HEK293 (cell line): ENCODE measurements around the gene GPR39.

Experiments used
- CTCF ChIA-PET: fragments of 350-600 bp; formaldehyde crosslinking; extraction: SDS; loops from one replicate; lab custom pipeline; 2021; ENCODE audit warnings: antibody characterized with exemption; lab: Yijun Ruan, JAX
- POLR2A ChIA-PET: fragments of 300-600 bp; formaldehyde crosslinking; extraction: SDS; loops from one replicate; lab custom pipeline; 2020; ENCODE audit warnings: antibody characterized with exemption, inconsistent platforms; lab: Yijun Ruan, JAX
- H3K27ac ChIP-seq: fragments of 200-500 bp; sonication (Bioruptor generic); 2 replicates; pipeline ENCODE4 v1.5.1; 2014; ENCODE audit warnings: low read depth, low read length, control low read depth, inconsistent platforms; ENCODE audit errors: extremely low read depth
- H3K36me3 ChIP-seq, 2 experiments: fragments of 200-500 bp in 1 of 2; sonication (Bioruptor generic) in 1 of 2; 1 replicate in 1 of 2; 2 replicates in 1 of 2; pipeline ENCODE4 v1.5.1; 2014 to 2017; ENCODE audit warnings: inconsistent platforms in 2 of 2, low read length in 2 of 2; ENCODE audit not compliant: control insufficient read depth in 2 of 2, insufficient read depth in 1 of 2
- H3K4me1 ChIP-seq: fragments of 200-500 bp; sonication (Bioruptor generic); 2 replicates; pipeline ENCODE4 v1.5.1; 2014; ENCODE audit warnings: mild to moderate bottlenecking, low read length, inconsistent platforms; ENCODE audit not compliant: control insufficient read depth, insufficient read depth
- H3K4me3 ChIP-seq: 2 replicates; pipeline ENCODE4 v1.5.1; 2011; ENCODE audit warnings: low read depth, mild to moderate bottlenecking, control low read depth, low read length, moderate library complexity
- H3K9me3 ChIP-seq: fragments of 200-500 bp; sonication (Bioruptor generic); 2 replicates; pipeline ENCODE4 v1.5.1; 2014; ENCODE audit warnings: low read depth, low read length, inconsistent platforms; ENCODE audit not compliant: control insufficient read depth, insufficient read depth
- GLI2 ChIP-seq: fragments of 450-650 bp; formaldehyde crosslinking; IDR thresholded peaks from 2 replicates; pipeline ENCODE4; 2017; ENCODE audit warnings: missing biosample characterization, missing genetic modification characterization, low read depth, borderline replicate concordance
- GLI4 ChIP-seq: fragments of 450-650 bp; formaldehyde crosslinking; IDR thresholded peaks from 2 replicates; pipeline ENCODE4 v1.5.1; 2016; ENCODE audit warnings: missing biosample characterization, missing genetic modification characterization
- HOXA7 ChIP-seq: sonication (generic); formaldehyde crosslinking; IDR thresholded peaks from 2 replicates; pipeline ENCODE4 v1.8.1; 2022; ENCODE audit warnings: missing genetic modification reagents, borderline replicate concordance
- IKZF3 ChIP-seq: fragments of 450-650 bp; IDR thresholded peaks from 2 replicates; pipeline ENCODE4 v1.5.0; 2018; ENCODE audit warnings: missing biosample characterization, mild to moderate bottlenecking, missing genetic modification characterization, moderate library complexity
- KLF9 ChIP-seq: fragments of 450-650 bp; formaldehyde crosslinking; IDR thresholded peaks from 2 replicates; pipeline ENCODE4 v1.5.1; 2016; ENCODE audit warnings: missing biosample characterization, missing genetic modification characterization, low read depth
- OVOL3 ChIP-seq: fragments of 450-650 bp; formaldehyde crosslinking; IDR thresholded peaks from 2 replicates; pipeline ENCODE4 v1.5.1; 2016; ENCODE audit warnings: missing biosample characterization, missing genetic modification characterization
- SCRT2 ChIP-seq: fragments of 450-650 bp; formaldehyde crosslinking; IDR thresholded peaks from 2 replicates; pipeline ENCODE4 v1.5.1; 2016; ENCODE audit warnings: missing biosample characterization, missing genetic modification characterization
- SP2 ChIP-seq: fragments of 450-650 bp; formaldehyde crosslinking; IDR thresholded peaks from 2 replicates; pipeline ENCODE4 v1.5.1; 2016; ENCODE audit warnings: missing biosample characterization, missing genetic modification characterization
- SP3 ChIP-seq: fragments of 450-650 bp; formaldehyde crosslinking; IDR thresholded peaks from 2 replicates; pipeline ENCODE4 v1.5.1; 2016; ENCODE audit warnings: missing biosample characterization, missing genetic modification characterization
- ZEB2 ChIP-seq: fragments of 450-650 bp; formaldehyde crosslinking; IDR thresholded peaks from 2 replicates; pipeline ENCODE4 v1.5.1; 2016; ENCODE audit warnings: missing biosample characterization, missing genetic modification characterization
- ZFP3 ChIP-seq: fragments of 450-650 bp; formaldehyde crosslinking; IDR thresholded peaks from 2 replicates; pipeline ENCODE4 v1.5.1; 2016; ENCODE audit warnings: low read depth, missing biosample characterization, missing genetic modification characterization
- ZFP41 ChIP-seq: fragments of 450-650 bp; formaldehyde crosslinking; IDR thresholded peaks from 2 replicates; pipeline ENCODE4 v1.5.1; 2016; ENCODE audit warnings: missing biosample characterization, missing genetic modification characterization, borderline replicate concordance
- ZNF114 ChIP-seq: fragments of 450-650 bp; formaldehyde crosslinking; IDR thresholded peaks from 2 replicates; pipeline ENCODE4 v1.5.0; 2017; ENCODE audit warnings: missing biosample characterization, missing genetic modification characterization
- ZNF211 ChIP-seq: fragments of 450-650 bp; formaldehyde crosslinking; IDR thresholded peaks from 2 replicates; pipeline ENCODE4 v1.5.1; 2016; ENCODE audit warnings: low read depth, missing biosample characterization, missing genetic modification characterization
- ZNF223 ChIP-seq: fragments of 450-650 bp; formaldehyde crosslinking; IDR thresholded peaks from 2 replicates; pipeline ENCODE4 v1.5.1; 2016; ENCODE audit warnings: missing biosample characterization, missing genetic modification characterization
- ZNF248 ChIP-seq: fragments of 450-650 bp; formaldehyde crosslinking; IDR thresholded peaks from 2 replicates; pipeline ENCODE4 v1.5.1; 2017; ENCODE audit warnings: missing biosample characterization, missing genetic modification characterization
- ZNF274 ChIP-seq, 2 experiments: fragments of 200-500 bp in 1 of 2; fragments of 450-650 bp in 1 of 2; sonication (Bioruptor generic) in 1 of 2; formaldehyde crosslinking in 1 of 2; IDR thresholded peaks; 2 replicates each; pipeline versions ENCODE4 v1.5.1 to v1.6.1; 2014 to 2016; ENCODE audit warnings: borderline replicate concordance in 1 of 2, inconsistent platforms in 1 of 2, low read length in 1 of 2, missing biosample characterization in 1 of 2, missing genetic modification characterization in 1 of 2
- ZNF335 ChIP-seq: fragments of 450-650 bp; formaldehyde crosslinking; conservative IDR thresholded peaks from 2 replicates; pipeline ENCODE4 v1.5.1; 2016; ENCODE audit warnings: missing biosample characterization, missing genetic modification characterization
- ZNF366 ChIP-seq: fragments of 450-650 bp; formaldehyde crosslinking; conservative IDR thresholded peaks from 2 replicates; pipeline ENCODE4 v1.5.1; 2016; ENCODE audit warnings: missing biosample characterization, missing genetic modification characterization
- ZNF426 ChIP-seq: fragments of 450-650 bp; formaldehyde crosslinking; IDR thresholded peaks from 2 replicates; pipeline ENCODE4 v1.5.1; 2017; ENCODE audit warnings: missing biosample characterization, missing genetic modification characterization, mild to moderate bottlenecking, inconsistent platforms, moderate library complexity
- ZNF521 ChIP-seq: fragments of 450-650 bp; formaldehyde crosslinking; IDR thresholded peaks from 2 replicates; pipeline ENCODE4 v1.5.1; 2017; ENCODE audit warnings: missing biosample characterization, mild to moderate bottlenecking, missing genetic modification characterization
- ZNF561 ChIP-seq: fragments of 450-650 bp; IDR thresholded peaks from 2 replicates; pipeline ENCODE4 v1.5.1; 2018; ENCODE audit warnings: missing biosample characterization, missing genetic modification characterization, borderline replicate concordance
- ZNF654 ChIP-seq: fragments of 450-650 bp; formaldehyde crosslinking; IDR thresholded peaks from 2 replicates; pipeline ENCODE4 v1.5.1; 2016; ENCODE audit warnings: low read depth, missing biosample characterization, missing genetic modification characterization
- ZNF707 ChIP-seq: fragments of 450-650 bp; formaldehyde crosslinking; IDR thresholded peaks from 2 replicates; pipeline ENCODE4 v1.5.1; 2016; ENCODE audit warnings: missing biosample characterization, missing genetic modification characterization
- ZNF776 ChIP-seq: fragments of 450-650 bp; formaldehyde crosslinking; IDR thresholded peaks from 2 replicates; pipeline ENCODE4 v1.5.0; 2017; ENCODE audit warnings: missing biosample characterization, missing genetic modification characterization, borderline replicate concordance
- ZSCAN16 ChIP-seq: fragments of 450-650 bp; formaldehyde crosslinking; IDR thresholded peaks from 2 replicates; pipeline ENCODE4 v1.5.1; 2016; ENCODE audit warnings: missing biosample characterization, missing genetic modification characterization
- TF ChIP-seq, protein P1 (sequence below): fragments of 450-650 bp; formaldehyde crosslinking; IDR thresholded peaks from 2 replicates; pipeline ENCODE4 v1.5.1; 2017; ENCODE audit warnings: missing biosample characterization, missing genetic modification characterization
- TF ChIP-seq, protein P2 (sequence below): fragments of 450-650 bp; formaldehyde crosslinking; IDR thresholded peaks from 2 replicates; pipeline ENCODE4 v1.5.1; 2016; ENCODE audit warnings: missing biosample characterization, missing genetic modification characterization
- TF ChIP-seq, protein P3 (sequence below): fragments of 450-650 bp; formaldehyde crosslinking; IDR thresholded peaks from 2 replicates; pipeline ENCODE4 v1.5.1; 2016; ENCODE audit warnings: missing biosample characterization, missing genetic modification characterization
- TF ChIP-seq, protein P4 (sequence below): fragments of 450-650 bp; formaldehyde crosslinking; IDR thresholded peaks from 2 replicates; pipeline ENCODE4 v1.5.1; 2016; ENCODE audit warnings: missing biosample characterization, missing genetic modification characterization
- TF ChIP-seq, protein P5 (sequence below): fragments of 450-650 bp; formaldehyde crosslinking; IDR thresholded peaks from 2 replicates; pipeline ENCODE4 v1.5.1; 2016; ENCODE audit warnings: missing biosample characterization, missing genetic modification characterization

Gene GPR39

DNA sequence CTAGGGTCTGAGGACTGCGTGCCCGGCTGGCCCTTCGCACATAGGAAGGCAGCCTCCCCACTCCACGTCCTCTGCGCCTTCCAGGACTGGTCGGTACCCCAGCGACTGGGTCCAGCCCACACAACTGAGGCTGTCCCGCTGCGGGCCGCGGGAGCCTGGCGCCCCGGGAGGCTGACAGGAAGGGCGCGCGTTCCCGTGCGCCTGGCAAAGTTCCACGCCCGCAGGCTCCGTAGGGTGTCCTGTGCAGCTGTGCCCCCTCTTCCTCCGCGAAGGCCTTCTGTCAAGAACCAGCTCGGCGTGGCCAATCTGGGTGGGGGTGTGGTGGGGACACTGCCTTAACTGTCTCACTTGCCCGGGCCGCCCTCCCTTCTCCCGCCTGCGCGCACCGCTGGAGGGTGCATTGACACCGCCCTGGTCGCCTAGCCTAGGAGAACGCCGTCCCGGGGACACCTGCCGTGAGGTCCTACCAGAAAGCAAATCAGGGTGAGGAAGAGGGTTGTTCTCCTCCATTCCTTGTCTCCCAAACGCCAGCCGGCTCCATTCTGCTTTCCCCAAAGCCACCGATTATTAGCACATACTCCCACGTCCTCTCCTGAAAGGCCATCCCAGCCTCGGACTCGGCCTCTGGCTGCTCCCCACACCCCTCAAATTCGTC is 254.0 kb downstream of the GPR39 start:
- Histone ChIP-seq H3K4me1 (peaks cover 3% of the 10 kb centered on the region; the same call in 1 of the 2 replicates), H3K4me3 (peak overlapping the region; percentile 88), H3K36me3 (peaks cover 0 to 17% of the 10 kb centered on the region in 2 experiments; a peak in 1 of 3 replicates), H3K9me3 (no peaks in the 10 kb centered on the region), H3K27ac (peak overlapping the region; percentile 84; the same call in 1 of the 2 replicates)
- CTCF ChIA-PET: interaction anchor here (1.2 kb wide), 1 partner anchor 11 kb away, joined by 4 read pairs; no protein-coding TSS in a partner anchor
- POLR2A ChIA-PET: interaction anchor here (1.7 kb wide), 1 partner anchor 500 kb away, joined by 5 read pairs; no protein-coding TSS in a partner anchor
- TF ChIP-seq HOXA7 (CRISPR knock-in tag) (no peak), GLI4 (tag by site-specific recombination) (no peak), KLF9 (peak; percentile 11; the same call in 1 of the 2 replicates), ZFP41 (no peak), ZFP3 (tag by site-specific recombination) (no peak), SP2 (tag by site-specific recombination) (peak; percentile 57), ZEB2 (tag by site-specific recombination) (peak; percentile 52; the same call in 1 of the 2 replicates), ZNF335 (tag by site-specific recombination) (peak; percentile 87), GLI2 (tag by site-specific recombination) (no peak), SP3 (tag by site-specific recombination) (no peak), OVOL3 (tag by site-specific recombination) (no peak), ZNF561 (no peak), ZSCAN16 (tag by site-specific recombination) (no peak), ZNF366 (tag by site-specific recombination) (no peak), ZNF521 (tag by site-specific recombination) (no peak), SCRT2 (tag by site-specific recombination) (no peak), ZNF707 (tag by site-specific recombination) (no peak), ZNF274 (IDR thresholded peaks at IDR 0.05; ENCODE audit: low read length) (no peak), ZNF274 (tag by site-specific recombination; IDR thresholded peaks at IDR 0.05; ENCODE audit: borderline replicate concordance) (no peak), IKZF3 (tag by site-specific recombination) (no peak), ZNF223 (tag by site-specific recombination) (no peak), ZNF248 (tag by site-specific recombination) (no peak), ZNF654 (tag by site-specific recombination) (no peak), ZNF114 (tag by site-specific recombination) (no peak), ZNF211 (no peak), ZNF426 (tag by site-specific recombination) (no peak), ZNF776 (tag by site-specific recombination) (no peak)
- TF ChIP-seq, protein P1, sequence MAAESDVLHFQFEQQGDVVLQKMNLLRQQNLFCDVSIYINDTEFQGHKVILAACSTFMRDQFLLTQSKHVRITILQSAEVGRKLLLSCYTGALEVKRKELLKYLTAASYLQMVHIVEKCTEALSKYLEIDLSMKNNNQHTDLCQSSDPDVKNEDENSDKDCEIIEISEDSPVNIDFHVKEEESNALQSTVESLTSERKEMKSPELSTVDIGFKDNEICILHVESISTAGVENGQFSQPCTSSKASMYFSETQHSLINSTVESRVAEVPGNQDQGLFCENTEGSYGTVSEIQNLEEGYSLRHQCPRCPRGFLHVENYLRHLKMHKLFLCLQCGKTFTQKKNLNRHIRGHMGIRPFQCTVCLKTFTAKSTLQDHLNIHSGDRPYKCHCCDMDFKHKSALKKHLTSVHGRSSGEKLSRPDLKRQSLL (tag by site-specific recombination): no peak
- TF ChIP-seq, protein P2, sequence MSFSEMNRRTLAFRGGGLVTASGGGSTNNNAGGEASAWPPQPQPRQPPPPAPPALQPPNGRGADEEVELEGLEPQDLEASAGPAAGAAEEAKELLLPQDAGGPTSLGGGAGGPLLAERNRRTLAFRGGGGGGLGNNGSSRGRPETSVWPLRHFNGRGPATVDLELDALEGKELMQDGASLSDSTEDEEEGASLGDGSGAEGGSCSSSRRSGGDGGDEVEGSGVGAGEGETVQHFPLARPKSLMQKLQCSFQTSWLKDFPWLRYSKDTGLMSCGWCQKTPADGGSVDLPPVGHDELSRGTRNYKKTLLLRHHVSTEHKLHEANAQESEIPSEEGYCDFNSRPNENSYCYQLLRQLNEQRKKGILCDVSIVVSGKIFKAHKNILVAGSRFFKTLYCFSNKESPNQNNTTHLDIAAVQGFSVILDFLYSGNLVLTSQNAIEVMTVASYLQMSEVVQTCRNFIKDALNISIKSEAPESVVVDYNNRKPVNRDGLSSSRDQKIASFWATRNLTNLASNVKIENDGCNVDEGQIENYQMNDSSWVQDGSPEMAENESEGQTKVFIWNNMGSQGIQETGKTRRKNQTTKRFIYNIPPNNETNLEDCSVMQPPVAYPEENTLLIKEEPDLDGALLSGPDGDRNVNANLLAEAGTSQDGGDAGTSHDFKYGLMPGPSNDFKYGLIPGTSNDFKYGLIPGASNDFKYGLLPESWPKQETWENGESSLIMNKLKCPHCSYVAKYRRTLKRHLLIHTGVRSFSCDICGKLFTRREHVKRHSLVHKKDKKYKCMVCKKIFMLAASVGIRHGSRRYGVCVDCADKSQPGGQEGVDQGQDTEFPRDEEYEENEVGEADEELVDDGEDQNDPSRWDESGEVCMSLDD: 0 out of 2 replicates have a peak, but pooled peaks have one; percentile 43
- TF ChIP-seq, protein P3, sequence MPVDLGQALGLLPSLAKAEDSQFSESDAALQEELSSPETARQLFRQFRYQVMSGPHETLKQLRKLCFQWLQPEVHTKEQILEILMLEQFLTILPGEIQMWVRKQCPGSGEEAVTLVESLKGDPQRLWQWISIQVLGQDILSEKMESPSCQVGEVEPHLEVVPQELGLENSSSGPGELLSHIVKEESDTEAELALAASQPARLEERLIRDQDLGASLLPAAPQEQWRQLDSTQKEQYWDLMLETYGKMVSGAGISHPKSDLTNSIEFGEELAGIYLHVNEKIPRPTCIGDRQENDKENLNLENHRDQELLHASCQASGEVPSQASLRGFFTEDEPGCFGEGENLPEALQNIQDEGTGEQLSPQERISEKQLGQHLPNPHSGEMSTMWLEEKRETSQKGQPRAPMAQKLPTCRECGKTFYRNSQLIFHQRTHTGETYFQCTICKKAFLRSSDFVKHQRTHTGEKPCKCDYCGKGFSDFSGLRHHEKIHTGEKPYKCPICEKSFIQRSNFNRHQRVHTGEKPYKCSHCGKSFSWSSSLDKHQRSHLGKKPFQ: no peak
- TF ChIP-seq, protein P4, sequence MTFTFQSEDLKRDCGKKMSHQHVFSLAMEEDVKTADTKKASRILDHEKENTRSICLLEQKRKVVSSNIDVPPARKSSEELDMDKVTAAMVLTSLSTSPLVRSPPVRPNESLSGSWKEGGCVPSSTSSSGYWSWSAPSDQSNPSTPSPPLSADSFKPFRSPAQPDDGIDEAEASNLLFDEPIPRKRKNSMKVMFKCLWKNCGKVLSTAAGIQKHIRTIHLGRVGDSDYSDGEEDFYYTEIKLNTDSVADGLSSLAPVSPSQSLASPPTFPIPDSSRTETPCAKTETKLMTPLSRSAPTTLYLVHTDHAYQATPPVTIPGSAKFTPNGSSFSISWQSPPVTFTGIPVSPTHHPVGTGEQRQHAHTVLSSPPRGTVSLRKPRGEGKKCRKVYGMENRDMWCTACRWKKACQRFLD (tag by site-specific recombination): no peak
- TF ChIP-seq, protein P5, sequence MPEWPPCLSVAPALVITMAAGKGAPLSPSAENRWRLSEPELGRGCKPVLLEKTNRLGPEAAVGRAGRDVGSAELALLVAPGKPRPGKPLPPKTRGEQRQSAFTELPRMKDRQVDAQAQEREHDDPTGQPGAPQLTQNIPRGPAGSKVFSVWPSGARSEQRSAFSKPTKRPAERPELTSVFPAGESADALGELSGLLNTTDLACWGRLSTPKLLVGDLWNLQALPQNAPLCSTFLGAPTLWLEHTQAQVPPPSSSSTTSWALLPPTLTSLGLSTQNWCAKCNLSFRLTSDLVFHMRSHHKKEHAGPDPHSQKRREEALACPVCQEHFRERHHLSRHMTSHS (tag by site-specific recombination): no peak
